Heart right ventricle (tissue), 16 donors: ENCODE data around the gene TTC17. TPM values are rescaled to one million over a fixed set of nuclear protein-coding genes. Genes with fewer than 3 reads are reported as not detected.

Source experiments
- ATAC-seq, 8 donors: fragments of 200-7000 bp; cut with Tn5 transposase; one replicate each; pipeline ENCODE4 v1.9.1; 2020; ENCODE audit warnings: mild to moderate bottlenecking in 8 of 8, moderate library complexity in 8 of 8, moderate number of reproducible peaks in 1 of 8
- DNase-seq, 2 donors: peaks; one replicate each; pipeline ENCODE4 v3.0.0-alpha.2; 2020
- H3K27ac ChIP-seq, 10 donors: fragments of 200-600 bp; sonication (generic) in 2 of 10; one replicate each; pipeline versions ENCODE4 v1.5.0 to v1.8.0; 2020 to 2022; ENCODE audit warnings: mild to moderate bottlenecking in 3 of 10
- H3K27me3 ChIP-seq, 7 donors: fragments of 200-600 bp; one replicate each; pipeline ENCODE4 v1.8.0; 2021 to 2022; ENCODE audit warnings: mild to moderate bottlenecking in 2 of 7
- H3K36me3 ChIP-seq, 9 donors: fragments of 200-600 bp; sonication (generic) in 1 of 9; one replicate each; pipeline versions ENCODE4 v1.5.0 to v1.8.0; 2020 to 2022; ENCODE audit warnings: mild to moderate bottlenecking in 2 of 9
- H3K4me1 ChIP-seq, 9 donors: fragments of 200-600 bp; sonication (generic) in 1 of 9; one replicate each; pipeline versions ENCODE4 v1.5.0 to v1.8.0; 2020 to 2022; ENCODE audit warnings: mild to moderate bottlenecking in 4 of 9
- H3K4me3 ChIP-seq, 10 donors: fragments of 200-600 bp; sonication (generic) in 2 of 10; one replicate each; pipeline versions ENCODE4 v1.5.0 to v1.8.0; 2020 to 2022; ENCODE audit warnings: mild to moderate bottlenecking in 7 of 10, moderate library complexity in 2 of 10
- H3K9me3 ChIP-seq, 11 donors: fragments of 200-600 bp in 10 of 11; sonication (generic) in 2 of 11; one replicate each; pipeline versions ENCODE4 v1.5.0 to v1.8.0; 2013 to 2022; ENCODE audit warnings: mild to moderate bottlenecking in 2 of 11, control low read depth in 1 of 11, moderate library complexity in 1 of 11
- CTCF ChIP-seq, 9 donors: fragments of 200-600 bp; sonication (generic) in 2 of 9; IDR thresholded peaks; one replicate each; pipeline versions ENCODE4 v1.5.0 to v1.8.0; 2021 to 2022; ENCODE audit warnings: antibody characterized with exemption in 9 of 9, mild to moderate bottlenecking in 5 of 9, moderate library complexity in 1 of 9
- WGBS, 2 donors: extraction: QIAGEN DNeasy Blood & Tissue Kit; methylation state at CpG; one replicate each; pipeline ENCODE4 v1.1.7; 2013; ENCODE audit warnings: inconsistent platforms in 1 of 2; 5-methylcytosine and 5-hydroxymethylcytosine counted together
- intact Hi-C, 10 donors: fragments of 100-400 bp; cut with DNase I; formaldehyde crosslinking; loops; one replicate each; pipeline versions ENCODE4 v1.11.1 to v1.14.2; 2022
- polyA plus RNA-seq, 2 donors: library from polyadenylated mRNA; stranded (reverse); fragments of 200-250 nt; gene quantifications; one replicate each; pipeline ENCODE4 v1.2.3, GENCODE V29; 2013
- total RNA-seq, 10 donors: library from RNA; stranded (reverse); fragmentation: NEBNext Ultra II Directional in 3 of 10; extraction: Animal tissue kit (Norgen Biotek cat#: 25700) in 3 of 10; gene quantifications; one replicate each; pipeline versions ENCODE4 v1.2.1 to v1.2.4, GENCODE V29; 2021 to 2023
- donor health status: Arrhythmogenic right ventricular cardiomyopathy.
- donor health status: ischemic (EF 13 %, LVEDD 7.1; RV severe dilation, severe dysfunction).
- donor health status: healthy with polysubstance abuse.
- donor health status: DM: no; HTN: yes; CAD: no.
- donor health status: DM: no; HTN: no; CAD: no.
- donor health status: ischemic (EF 25% LVEDD 6.9; RV normal size, moderate dysfunction).
- donor health status: ischemic (EF 25% LVEDD 5.7; RV mildly dilated, moderate dysfunction).
- donor health status: healthy.
- donor health status: DM: yes; HTN: yes; CAD: no.
- donor health status: Ischemic cardiomyopathy.
- donor health status: ischemic (EF 35%, LVEDD 5.7; RV mildly dilated, moderate dysfunction).
- donor health status: nonischemic (EF 11% LVEDD 7.7; RV severe dilation, severe dysfunction).
- donor health status: DM: yes; HTN: yes; CAD: no.
- donor health status: PGD.
- donor health status: ischemic (EF 29% LVEDD 5.4; RV normal size, mild dysfunction).
- donor health status: nonischemic (EF 23%, LVEDD 6.1; RV moderate dilation, normal function).

Gene TTC17
- total and polyA plus RNA-seq, 12 donors: 20.4 to 42.1 (median 29.8) TPM

GRCh38 chr11:43521471-43521870, 162.8 kb downstream of the TTC17 start:
- Histone ChIP-seq H3K4me3 (no peak overlapping the region), H3K4me1 (no peaks in the 10 kb centered on the region), H3K36me3 (no peaks in the 10 kb centered on the region), H3K27me3 (peaks cover 0 to 9% (median 3%) of the 10 kb centered on the region in 7 donors), H3K9me3 (peaks cover 0 to 15% (median 0%) of the 10 kb centered on the region in 11 donors), H3K27ac (no peak overlapping the region)
- WGBS, 2 donors: 88 to 90% methylated on average over 15 of the region's 15 CpGs
- TF ChIP-seq CTCF (IDR thresholded peaks at IDR 0.05): no peak
- DNase-seq (no peak), ATAC-seq (no peak)
- intact Hi-C loops: no loop called here

GRCh38 chr11:43523632-43524031, 164.9 kb downstream of the TTC17 start:
- no peaks in the 10 kb centered on the region for H3K4me1 ChIP-seq
- H3K27me3 ChIP-seq: peaks cover 0 to 5% (median 0%) of the 10 kb centered on the region in 7 donors
- no peak overlapping the region for H3K4me3 ChIP-seq
- peaks cover 0 to 15% (median 0%) of the 10 kb centered on the region in 11 donors for H3K9me3 ChIP-seq
- WGBS, 2 donors: 83 to 87% methylated on average over 2 of the region's 2 CpGs
- no peaks in the 10 kb centered on the region for H3K36me3 ChIP-seq
- no peak for TF ChIP-seq CTCF (IDR thresholded peaks at IDR 0.05)
- H3K27ac ChIP-seq: no peak overlapping the region
- intact Hi-C loops: no loop called here
- ATAC-seq (no peak), DNase-seq (no peak)

GRCh38 chr11:43532041-43532440, 173.3 kb downstream of the TTC17 start:
- no peak for TF ChIP-seq CTCF (IDR thresholded peaks at IDR 0.05)
- Histone ChIP-seq H3K36me3 (no peaks in the 10 kb centered on the region), H3K27ac (no peak overlapping the region), H3K9me3 (no peaks in the 10 kb centered on the region), H3K4me1 (no peaks in the 10 kb centered on the region), H3K27me3 (peaks cover 0 to 16% (median 4%) of the 10 kb centered on the region in 7 donors), H3K4me3 (no peak overlapping the region)
- intact Hi-C loops: no loop called here
- WGBS, 2 donors: 93 to 94% methylated on average over 5 of the region's 5 CpGs
- DNase-seq (no peak), ATAC-seq (no peak)

GRCh38 chr11:43537833-43538615, 179.3 kb downstream of the TTC17 start:
- Histone ChIP-seq H3K27me3 (peaks cover 0 to 42% (median 31%) of the 10 kb centered on the region in 7 donors), H3K36me3 (no peaks in the 10 kb centered on the region), H3K4me3 (no peak overlapping the region), H3K27ac (no peak overlapping the region), H3K4me1 (no peaks in the 10 kb centered on the region), H3K9me3 (peaks cover 0 to 7% (median 0%) of the 10 kb centered on the region in 11 donors)
- ATAC-seq (no peak), DNase-seq (no peak)
- TF ChIP-seq CTCF (IDR thresholded peaks at IDR 0.05): no peak
- 19 to 21% methylated on average over 14 of the region's 14 CpGs for WGBS, 2 donors
- intact Hi-C loops: no loop called here
